Cardiac muscle cell (in vitro differentiated cells and primary cell): ENCODE results near the gene ACTA2. TPM values are rescaled to one million over a fixed set of nuclear protein-coding genes. Genes with fewer than 3 reads are reported as not detected.

Experiments
- DNase-seq, 2 donors: peaks; one replicate each; pipeline versions ENCODE4 v3.0.0 to v3.0.0-alpha.2; 2010 to 2017; ENCODE audit warnings: low read depth in 1 of 2, low spot score in 1 of 2
- H3K27ac ChIP-seq: fragments of 200-600 bp; sonication (generic); 2 replicates; pipeline ENCODE4 v1.5.1; 2016
- H3K27me3 ChIP-seq: fragments of 200-600 bp; sonication (generic); 2 replicates; pipeline ENCODE4 v1.6.0; 2016; ENCODE audit warnings: control low read depth
- H3K36me3 ChIP-seq: fragments of 200-600 bp; sonication (generic); 2 replicates; pipeline ENCODE4 v1.5.1; 2016; ENCODE audit warnings: control low read depth
- H3K4me1 ChIP-seq: fragments of 200-600 bp; sonication (generic); 2 replicates; pipeline ENCODE4 v1.8.1; 2017; ENCODE audit warnings: low read depth, mild to moderate bottlenecking, mixed run types
- H3K4me3 ChIP-seq: fragments of 200-600 bp; sonication (generic); 2 replicates; pipeline ENCODE4 v1.5.1; 2016; ENCODE audit warnings: mild to moderate bottlenecking
- H3K9me3 ChIP-seq: fragments of 200-600 bp; sonication (generic); 2 replicates; pipeline ENCODE4 v1.5.1; 2017; ENCODE audit warnings: low read depth, mild to moderate bottlenecking, control low read depth
- polyA plus RNA-seq: library from polyadenylated mRNA; unstranded; fragments of >200 nt; fragmentation: Nextera tagmentation; extraction: Ambion mirVana; gene quantifications from 2 replicates; pipeline ENCODE4 v1.2.1, GENCODE V29; 2016
- total RNA-seq: library from RNA; depleted of rRNA; stranded (reverse); fragments of >200 nt; gene quantifications from 2 replicates; pipeline ENCODE4 v1.2.3, GENCODE V29; 2016
- TF ChIP-seq, protein P1 (sequence below): IDR thresholded peaks from 2 replicates; pipeline ENCODE4 v1.5.1; 2012; ENCODE audit warnings: low read depth, mild to moderate bottlenecking, low read length

Gene ACTA2
- total and polyA plus RNA-seq, 2 experiments from 2014 or later = 405 to 2,064 TPM

DNA sequence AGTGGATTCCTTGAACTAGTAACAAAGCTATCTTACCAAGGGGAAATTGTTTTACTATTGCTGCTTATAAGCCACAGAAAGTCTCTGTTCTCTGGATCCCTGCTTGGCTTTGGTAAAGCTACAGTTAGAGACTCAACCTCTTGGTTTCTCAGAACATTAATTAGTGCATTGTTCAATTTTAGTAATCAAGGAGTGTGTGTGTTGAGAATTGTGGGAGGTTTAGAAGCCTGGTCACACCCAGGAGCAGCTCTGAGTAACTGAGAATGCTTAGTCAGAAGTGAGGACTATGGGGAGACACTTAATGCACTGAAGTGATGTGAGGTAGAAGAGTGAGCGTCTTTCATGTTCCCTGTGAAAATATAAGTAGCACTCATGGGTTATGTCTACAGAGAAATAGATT, 8.2 kb upstream of the ACTA2 start:
- Histone ChIP-seq H3K9me3 (peaks cover 2% of the 10 kb centered on the region), H3K36me3 (no peaks in the 10 kb centered on the region), H3K27me3 (no peaks in the 10 kb centered on the region), H3K4me1 (peaks cover 2% of the 10 kb centered on the region), H3K4me3 (no peak overlapping the region), H3K27ac (no peak overlapping the region)
- TF ChIP-seq, protein P1, sequence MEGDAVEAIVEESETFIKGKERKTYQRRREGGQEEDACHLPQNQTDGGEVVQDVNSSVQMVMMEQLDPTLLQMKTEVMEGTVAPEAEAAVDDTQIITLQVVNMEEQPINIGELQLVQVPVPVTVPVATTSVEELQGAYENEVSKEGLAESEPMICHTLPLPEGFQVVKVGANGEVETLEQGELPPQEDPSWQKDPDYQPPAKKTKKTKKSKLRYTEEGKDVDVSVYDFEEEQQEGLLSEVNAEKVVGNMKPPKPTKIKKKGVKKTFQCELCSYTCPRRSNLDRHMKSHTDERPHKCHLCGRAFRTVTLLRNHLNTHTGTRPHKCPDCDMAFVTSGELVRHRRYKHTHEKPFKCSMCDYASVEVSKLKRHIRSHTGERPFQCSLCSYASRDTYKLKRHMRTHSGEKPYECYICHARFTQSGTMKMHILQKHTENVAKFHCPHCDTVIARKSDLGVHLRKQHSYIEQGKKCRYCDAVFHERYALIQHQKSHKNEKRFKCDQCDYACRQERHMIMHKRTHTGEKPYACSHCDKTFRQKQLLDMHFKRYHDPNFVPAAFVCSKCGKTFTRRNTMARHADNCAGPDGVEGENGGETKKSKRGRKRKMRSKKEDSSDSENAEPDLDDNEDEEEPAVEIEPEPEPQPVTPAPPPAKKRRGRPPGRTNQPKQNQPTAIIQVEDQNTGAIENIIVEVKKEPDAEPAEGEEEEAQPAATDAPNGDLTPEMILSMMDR = no peak
- DNase-seq = no peak

DNA sequence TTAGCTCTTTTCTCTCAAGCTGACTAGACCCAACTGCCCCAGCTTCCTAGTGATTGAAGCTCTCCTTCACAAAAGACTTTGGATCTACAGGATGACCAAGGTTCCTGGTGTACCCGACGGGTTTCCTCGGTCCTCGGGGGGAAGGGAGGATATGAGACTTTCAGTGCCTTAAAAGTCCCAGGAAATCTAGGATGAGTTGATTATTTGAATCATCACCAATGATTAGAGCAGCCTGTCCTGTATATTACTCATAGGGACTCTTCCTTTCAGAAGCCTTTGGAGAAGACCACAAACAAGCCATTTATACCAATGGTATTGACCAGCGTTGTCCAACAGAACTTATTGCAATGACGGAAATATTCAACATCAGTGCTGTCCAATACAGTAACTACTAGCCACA, 6.1 kb upstream of the ACTA2 start:
- no peaks in the 10 kb centered on the region for H3K4me1 ChIP-seq
- TF ChIP-seq, protein P1 = no peak
- peaks cover 2% of the 10 kb centered on the region for H3K9me3 ChIP-seq
- no peak overlapping the region for H3K4me3 ChIP-seq
- no peaks in the 10 kb centered on the region for H3K36me3 ChIP-seq
- no peak overlapping the region for H3K27ac ChIP-seq
- no peaks in the 10 kb centered on the region for H3K27me3 ChIP-seq
- no peak for DNase-seq

DNA sequence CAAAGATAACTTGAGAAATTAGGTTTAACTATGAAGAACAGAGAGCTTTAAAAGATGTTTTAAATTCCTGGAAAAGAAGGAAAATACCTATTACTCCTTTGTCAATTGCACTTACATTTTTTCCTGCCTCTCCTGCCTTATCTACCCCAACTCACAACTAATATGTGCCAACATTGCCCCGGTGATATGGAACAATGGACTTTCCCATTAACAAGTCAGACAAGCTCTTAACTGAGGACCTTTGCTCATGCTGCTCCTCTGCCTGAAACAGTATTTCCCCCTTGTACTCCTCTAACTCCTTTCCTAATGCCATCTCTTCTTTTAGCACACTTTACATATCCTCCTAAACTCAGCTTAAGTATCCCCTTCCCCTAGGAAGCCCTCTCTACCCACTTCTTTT, 4.8 kb upstream of the ACTA2 start:
- TF ChIP-seq, protein P1 = no peak
- DNase-seq = no peak
- Histone ChIP-seq H3K36me3 (no peaks in the 10 kb centered on the region), H3K9me3 (peaks cover 2% of the 10 kb centered on the region), H3K27me3 (no peaks in the 10 kb centered on the region), H3K27ac (no peak overlapping the region), H3K4me3 (no peak overlapping the region), H3K4me1 (peaks cover 5% of the 10 kb centered on the region)

DNA sequence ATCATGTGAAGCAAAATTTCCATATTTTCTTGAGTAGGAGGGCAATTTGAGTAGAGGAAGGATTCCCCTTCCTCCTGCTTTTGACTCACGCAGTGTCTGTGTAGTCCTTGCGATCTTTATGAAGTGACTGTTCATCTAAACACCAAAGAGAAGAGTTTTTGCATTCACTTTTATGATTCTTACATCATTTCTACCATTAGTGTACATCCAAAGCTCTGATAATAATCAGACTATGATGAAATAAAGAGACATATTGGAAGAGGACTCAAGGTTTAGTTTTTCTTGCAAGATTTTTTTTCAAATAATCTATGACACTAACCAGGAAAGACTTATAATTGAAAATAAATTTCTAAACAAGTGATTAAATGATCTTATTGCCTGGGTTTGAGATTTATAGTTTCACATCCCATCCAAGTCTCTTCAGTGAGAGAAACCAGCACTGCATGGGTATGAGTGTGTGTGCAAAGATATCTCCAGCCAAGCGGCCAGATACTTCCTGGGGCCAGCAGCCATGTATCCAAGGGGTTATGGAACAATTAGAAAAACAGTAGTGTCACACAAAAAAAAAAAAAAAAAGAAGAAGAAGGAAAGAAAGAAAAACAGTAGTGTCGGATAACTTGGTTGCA, 2.0 kb upstream of the ACTA2 start:
- Histone ChIP-seq H3K9me3 (no peaks in the 10 kb centered on the region), H3K36me3 (no peaks in the 10 kb centered on the region), H3K4me1 (peaks cover 33% of the 10 kb centered on the region), H3K27ac (no peak overlapping the region), H3K4me3 (no peak overlapping the region), H3K27me3 (no peaks in the 10 kb centered on the region)
- TF ChIP-seq, protein P1 = no peak
- DNase-seq = no peak

DNA sequence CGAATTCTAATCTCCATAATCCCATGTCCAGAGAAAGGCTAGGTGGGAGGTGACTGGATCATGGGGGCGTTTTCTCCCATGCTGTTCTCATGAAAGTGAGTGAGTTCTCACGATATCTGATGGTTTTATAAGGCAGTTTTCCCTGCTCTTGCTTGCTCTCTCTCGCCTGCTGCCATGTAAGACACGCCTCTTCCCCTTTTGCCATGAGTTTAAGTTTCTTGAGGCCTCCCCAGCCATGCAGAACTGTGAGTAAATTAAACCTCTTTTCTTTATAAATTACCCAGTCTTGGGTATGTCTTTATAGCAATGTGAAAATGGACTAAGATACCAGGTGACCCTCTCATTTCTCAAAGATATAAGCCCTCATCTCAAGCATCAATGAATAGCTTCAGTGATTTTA, 1.1 kb upstream of the ACTA2 start:
- peaks cover 42% of the 10 kb centered on the region for H3K4me1 ChIP-seq
- TF ChIP-seq, protein P1 = no peak
- no peaks in the 10 kb centered on the region for H3K9me3 ChIP-seq
- H3K27ac ChIP-seq = peak overlapping the region; percentile 97
- no peak overlapping the region for H3K4me3 ChIP-seq
- no peak for DNase-seq
- H3K36me3 ChIP-seq = no peaks in the 10 kb centered on the region
- H3K27me3 ChIP-seq = no peaks in the 10 kb centered on the region
